ENCODE results near the gene QPRT. TPM values are rescaled to one million over a fixed set of nuclear protein-coding genes. Genes with fewer than 3 reads are reported as not detected.
A peak's percentile ranks its signal among the peaks of the same experiment; 100 is the strongest.
"Not testable (repeated sequence)": the region's sequence is repeated elsewhere in the genome, so short reads cannot be mapped to it uniquely, and the experiment has no call there.

The QPRT gene
- total RNA-seq, 3 donors from 2014 or later (not counting 1 experiment from before 2014, with no cell fraction given) = 2.5 to 6.3 (median 4.7) TPM

DNA sequence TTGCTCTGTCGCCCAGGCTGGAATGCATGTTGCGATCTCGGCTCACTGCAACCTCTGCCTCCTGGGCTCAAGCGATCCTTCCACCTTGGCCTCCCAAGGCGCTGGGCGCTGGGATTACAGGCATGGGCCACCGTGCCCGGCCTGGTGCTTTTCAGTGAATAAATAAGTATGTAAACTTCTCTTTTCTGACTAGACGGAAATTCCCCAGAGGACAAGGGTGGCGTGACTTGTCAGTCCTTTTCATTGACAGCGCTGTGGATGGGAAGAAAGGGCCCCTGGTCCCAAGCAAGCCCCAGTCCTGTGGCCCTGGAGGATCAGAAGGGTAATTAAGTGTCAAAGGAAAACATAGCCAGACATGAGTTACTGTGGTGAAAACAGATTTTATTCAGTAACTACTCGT lies 25.5 kb upstream of the QPRT start:
- ATAC-seq = no peak
- no peak for DNase-seq
- H3K9me3 Mint-ChIP-seq = no peaks in the 10 kb centered on the region
- H3K4me3 Mint-ChIP-seq = no peak overlapping the region
- H3K27ac ChIP-seq (ENCODE audit: low read length) = no peak overlapping the region
- H3K27ac Mint-ChIP-seq = no peak overlapping the region
- H3K27me3 ChIP-seq (ENCODE audit: control insufficient read depth, insufficient read depth, low read length) = no peaks in the 10 kb centered on the region
- intact Hi-C loops (cut with micrococcal nuclease) = no loop called here
- peaks cover 7 to 16% of the 10 kb centered on the region in 2 donors for H3K4me1 Mint-ChIP-seq
- H3K4me1 ChIP-seq (ENCODE audit: control insufficient read depth, insufficient read depth, low read length) = peaks cover 10% of the 10 kb centered on the region
- H3K36me3 ChIP-seq (ENCODE audit: control insufficient read depth, insufficient read depth, low read length) = no peaks in the 10 kb centered on the region
- TF ChIP-seq CTCF (IDR thresholded peaks at IDR 0.05) = no peak
- H3K9me3 ChIP-seq (ENCODE audit: control insufficient read depth, insufficient read depth, low read length) = no peaks in the 10 kb centered on the region
- no peaks in the 10 kb centered on the region for H3K27me3 Mint-ChIP-seq (ENCODE audit: low read depth in 2 of 2)
- 68% methylated on average over 12 of the region's 12 CpGs for WGBS (ENCODE audit: insufficient coverage)
- no peak overlapping the region for H3K4me3 ChIP-seq (ENCODE audit: low read length)
- H3K36me3 Mint-ChIP-seq = no peaks in the 10 kb centered on the region

GRCh38 chr16:29653890-29654289 lies 25.1 kb upstream of the QPRT start:
- H3K4me1 ChIP-seq (ENCODE audit: control insufficient read depth, insufficient read depth, low read length) = not testable (repeated sequence)

GRCh38 chr16:29656688-29657523 lies 22.1 kb upstream of the QPRT start:
- no peaks in the 10 kb centered on the region for H3K27me3 ChIP-seq (ENCODE audit: control insufficient read depth, insufficient read depth, low read length)
- WGBS (ENCODE audit: insufficient coverage) = 83% methylated on average over 11 of the region's 11 CpGs
- Mint-ChIP-seq H3K9me3 (no peaks in the 10 kb centered on the region), H3K27me3 (ENCODE audit: low read depth in 2 of 2) (no peaks in the 10 kb centered on the region), H3K27ac (peak overlapping the region in 1 of 2 donors; percentile 45), H3K4me1 (peaks cover 8 to 22% of the 10 kb centered on the region in 2 donors), H3K36me3 (no peaks in the 10 kb centered on the region), H3K4me3 (no peak overlapping the region)
- peaks cover 13% of the 10 kb centered on the region for H3K4me1 ChIP-seq (ENCODE audit: control insufficient read depth, insufficient read depth, low read length)
- no peak overlapping the region for H3K27ac ChIP-seq (ENCODE audit: low read length)
- DNase-seq (no peak), ATAC-seq (no peak)
- TF ChIP-seq CTCF (IDR thresholded peaks at IDR 0.05) = no peak
- no peak overlapping the region for H3K4me3 ChIP-seq (ENCODE audit: low read length)
- intact Hi-C loops (cut with micrococcal nuclease) = no loop called here
- H3K36me3 ChIP-seq (ENCODE audit: control insufficient read depth, insufficient read depth, low read length) = no peaks in the 10 kb centered on the region
- H3K9me3 ChIP-seq (ENCODE audit: control insufficient read depth, insufficient read depth, low read length) = no peaks in the 10 kb centered on the region

More at GRCh38 chr16:29653890-29654289, 25.1 kb upstream of the QPRT start:
- H3K27ac Mint-ChIP-seq; H3K27ac ChIP-seq (ENCODE audit: low read length); H3K27me3 ChIP-seq (ENCODE audit: control insufficient read depth, insufficient read depth, low read length); H3K36me3 Mint-ChIP-seq; DNase-seq; ATAC-seq; intact Hi-C loops (cut with micrococcal nuclease); H3K9me3 ChIP-seq (ENCODE audit: control insufficient read depth, insufficient read depth, low read length); H3K27me3 Mint-ChIP-seq (ENCODE audit: low read depth in 2 of 2); H3K4me3 Mint-ChIP-seq; H3K4me3 ChIP-seq (ENCODE audit: low read length); H3K9me3 Mint-ChIP-seq; H3K36me3 ChIP-seq (ENCODE audit: control insufficient read depth, insufficient read depth, low read length): not testable (repeated sequence)
- peaks cover 7 to 16% of the 10 kb centered on the region in 2 donors for H3K4me1 Mint-ChIP-seq
- WGBS (ENCODE audit: insufficient coverage) = 90% methylated on average over 5 of the region's 7 CpGs

DNA sequence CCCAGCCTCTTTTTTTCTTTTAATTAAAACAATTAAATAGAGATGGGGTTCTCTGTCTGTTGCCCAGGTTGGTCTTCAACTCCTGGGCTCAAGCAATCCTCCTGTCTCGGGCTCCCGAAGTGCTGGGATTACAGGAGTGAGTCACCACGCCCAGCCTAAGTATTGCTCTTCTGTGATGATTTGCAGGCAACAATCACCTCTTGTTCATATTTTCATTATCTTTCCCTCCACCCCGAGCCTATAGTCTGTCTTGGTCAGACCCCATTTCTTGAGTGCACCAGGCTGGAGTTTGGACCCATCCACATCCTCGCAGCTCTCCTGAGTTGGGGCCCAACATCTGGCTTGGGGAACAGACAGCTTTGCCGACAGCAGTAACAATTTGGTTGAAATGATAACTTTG lies 20.3 kb upstream of the QPRT start:
- no peak for TF ChIP-seq CTCF (IDR thresholded peaks at IDR 0.05)
- no peak overlapping the region for H3K27ac Mint-ChIP-seq
- no peak overlapping the region for H3K4me3 Mint-ChIP-seq
- Histone ChIP-seq H3K36me3 (ENCODE audit: control insufficient read depth, insufficient read depth, low read length) (no peaks in the 10 kb centered on the region), H3K27me3 (ENCODE audit: control insufficient read depth, insufficient read depth, low read length) (no peaks in the 10 kb centered on the region), H3K4me1 (ENCODE audit: control insufficient read depth, insufficient read depth, low read length) (peaks cover 30% of the 10 kb centered on the region), H3K27ac (ENCODE audit: low read length) (no peak overlapping the region), H3K4me3 (ENCODE audit: low read length) (no peak overlapping the region), H3K9me3 (ENCODE audit: control insufficient read depth, insufficient read depth, low read length) (no peaks in the 10 kb centered on the region)
- 95% methylated on average over 5 of the region's 6 CpGs for WGBS (ENCODE audit: insufficient coverage)
- no peaks in the 10 kb centered on the region for H3K27me3 Mint-ChIP-seq (ENCODE audit: low read depth in 2 of 2)
- DNase-seq (no peak), ATAC-seq (no peak)
- peaks cover 16 to 40% of the 10 kb centered on the region in 2 donors for H3K4me1 Mint-ChIP-seq
- intact Hi-C loops (cut with micrococcal nuclease) = no loop called here
- no peaks in the 10 kb centered on the region for H3K36me3 Mint-ChIP-seq
- H3K9me3 Mint-ChIP-seq = no peaks in the 10 kb centered on the region
